GM12878 (cell line): ENCODE results near the gene HPSE. TPM values are rescaled to one million over a fixed set of nuclear protein-coding genes. Genes with fewer than 3 reads are reported as not detected.

Experiments used
- ATAC-seq: fragments of 200-7000 bp; cut with Tn5 transposase; 3 replicates; pipeline ENCODE4 v1.9.1; 2020; ENCODE audit warnings: mild to moderate bottlenecking, moderate library complexity
- BruUV-seq: library from RNA; stranded (reverse); fragments of 400-500 nt; replicated peaks from 2 replicates; lab custom pipeline; 2021; lab: Mats Ljungman, UMichigan
- CTCF ChIA-PET: fragments of 300-600 bp; sonication (Branson Sonifier 250); formaldehyde crosslinking; extraction: SDS; loops from one replicate; lab custom pipeline; 2021; ENCODE audit warnings: inconsistent platforms; lab: Yijun Ruan, JAX
- POLR2A ChIA-PET: fragments of 350-600 bp; formaldehyde crosslinking; extraction: SDS; loops from one replicate; lab custom pipeline; 2021; ENCODE audit warnings: inconsistent platforms; lab: Charles Lee
- RAD21 ChIA-PET: fragments of 300-600 bp; sonication (Branson Sonifier 250); formaldehyde crosslinking; loops from one replicate; lab custom pipeline; 2023; ENCODE audit warnings: antibody characterized with exemption; ENCODE audit not compliant: unreplicated experiment; lab: Charles Lee
- SMC1A ChIA-PET: fragments of 300-600 bp; sonication (Branson Sonifier 250); formaldehyde crosslinking; loops from one replicate; lab custom pipeline; 2023; ENCODE audit not compliant: unreplicated experiment, uncharacterized antibody; lab: Charles Lee
- DNase-seq: peaks from one replicate; pipeline ENCODE4 v3.0.0-alpha.2; 2011; ENCODE audit warnings: low read depth, low spot score
- FAIRE-seq: peaks from 3 replicates; lab custom pipeline; 2011; peaks lifted over from hg19 to GRCh38; lab: Jason Lieb, UNC
- H2AFZ ChIP-seq: 2 replicates; pipeline ENCODE4 v1.6.0; 2011; ENCODE audit warnings: low read depth, low read length, control low read depth; ENCODE audit not compliant: control insufficient read depth
- H3K27ac ChIP-seq: 2 replicates; pipeline ENCODE4 v1.5.1; 2011; ENCODE audit warnings: control low read depth; ENCODE audit not compliant: control insufficient read depth, insufficient read depth
- H3K27me3 ChIP-seq, 2 experiments: replicated peaks in 1 of 2; 2 replicates each; pipeline versions ENCODE4 v1.6.0 to v1.6.1; 2011; ENCODE audit warnings: low read length in 1 of 2; ENCODE audit not compliant: control insufficient read depth in 2 of 2, insufficient read depth in 2 of 2
- H3K36me3 ChIP-seq, 2 experiments: 2 replicates each; pipeline ENCODE4 v1.5.1; 2011; ENCODE audit warnings: low read length in 1 of 2; ENCODE audit not compliant: control insufficient read depth in 2 of 2, insufficient read depth in 2 of 2
- H3K4me1 ChIP-seq: 2 replicates; pipeline ENCODE4 v1.6.1; 2011; ENCODE audit warnings: mild to moderate bottlenecking, low read length, moderate library complexity, mixed read lengths; ENCODE audit not compliant: control insufficient read depth, insufficient read depth
- H3K4me2 ChIP-seq: 2 replicates; pipeline ENCODE4 v1.6.0; 2011; ENCODE audit warnings: control low read depth; ENCODE audit not compliant: control insufficient read depth, insufficient read depth
- H3K4me3 ChIP-seq: fragments of 200-600 bp; sonication (generic); 2 replicates; pipeline ENCODE4 v1.5.1; 2016
- H3K79me2 ChIP-seq: 2 replicates; pipeline ENCODE4 v1.6.0; 2011; ENCODE audit warnings: low read length; ENCODE audit not compliant: control insufficient read depth, insufficient read depth
- H3K9ac ChIP-seq: 2 replicates; pipeline ENCODE4 v1.8.0; 2011; ENCODE audit warnings: low read length, control low read depth, mixed read lengths; ENCODE audit not compliant: control insufficient read depth, insufficient read depth
- H3K9me3 ChIP-seq: replicated peaks from 3 replicates; pipeline ENCODE4 v1.5.1; 2011; ENCODE audit warnings: mild to moderate bottlenecking, low read length; ENCODE audit not compliant: control insufficient read depth, insufficient read depth
- H4K20me1 ChIP-seq: 2 replicates; pipeline ENCODE4 v1.6.0; 2011; ENCODE audit not compliant: control insufficient read depth, insufficient read depth
- CREM ChIP-seq: IDR thresholded peaks from 2 replicates; pipeline ENCODE4 v1.6.1; 2014; ENCODE audit warnings: antibody characterized with exemption, low read depth
- ZBTB11 ChIP-seq: fragments of 450-650 bp; formaldehyde crosslinking; IDR thresholded peaks from 2 replicates; pipeline ENCODE4 v1.5.0; 2022; ENCODE audit warnings: mild to moderate bottlenecking, missing genetic modification characterization
- WGBS: methylation state at CpG from one replicate; pipeline ENCODE4 v1.1.6; 2016; ENCODE audit warnings: low lambda C conversion rate; ENCODE audit not compliant: insufficient replicate concordance, insufficient coverage; ENCODE audit errors: missing lambda C conversion rate; 5-methylcytosine and 5-hydroxymethylcytosine counted together
- in situ Hi-C: fragments of 300-500 bp; cut with MboI; formaldehyde crosslinking; loops from 9 replicates; pipeline ENCODE4 v1.14.3; 2018; ENCODE audit warnings: mixed read lengths
- intact Hi-C: fragments of 100-400 bp; cut with micrococcal nuclease; formaldehyde crosslinking; loops from one replicate; pipeline ENCODE4 v1.14.2; 2022; ENCODE audit not compliant: unreplicated experiment
- polyA plus RNA-seq, 11 experiments: library from polyadenylated mRNA; depleted of rRNA in 4 of 11; unstranded in 6 of 11; stranded (reverse) in 5 of 11; fragments of >200 nt; fragmentation: Nextera tagmentation in 4 of 11; fragmentation: Illumina TruSeq in 1 of 11; extraction: Ambion mirVana in 4 of 11; extraction: Trizol in 1 of 11; gene quantifications; 1 replicate in 1 of 11; 2 replicates in 10 of 11; pipeline versions ENCODE4 v1.2.1 to v1.2.3, GENCODE V29; 2011 to 2016; ENCODE audit warnings: inconsistent platforms in 2 of 11, missing spikeins in 2 of 11, low read depth in 1 of 11
- total RNA-seq, 4 experiments: library from RNA; depleted of rRNA in 3 of 4; stranded (reverse); fragments of >200 nt in 3 of 4; fragmentation: Illumina TruSeq in 1 of 4; extraction: Trizol in 1 of 4; gene quantifications; 2 replicates each; pipeline versions ENCODE4 v1.2.1 to v1.2.3, GENCODE V29; 2013 to 2021

The HPSE gene
- total and polyA plus RNA-seq, 10 of the 15 experiments (the other 5 are each of a cell fraction or from before 2014, with no cell fraction given) = 0.16 to 0.89 (median 0.58) TPM

GRCh38 chr4:83263106-83263505 lies 71.5 kb downstream of the HPSE start:
- WGBS = 71% methylated on average over 1 of the region's 1 CpG
- Histone ChIP-seq H3K4me2 (no peak overlapping the region), H4K20me1 (no peaks in the 10 kb centered on the region), H3K4me1 (peaks cover 28% of the 10 kb centered on the region), H3K27me3 (no peaks in the 10 kb centered on the region), H3K9ac (no peak overlapping the region), H3K79me2 (no peaks in the 10 kb centered on the region), H3K4me3 (no peak overlapping the region), H3K9me3 (no peaks in the 10 kb centered on the region), H3K36me3 (peaks cover 2 to 5% of the 10 kb centered on the region in 2 experiments; a peak in 3 of 4 replicates), H3K27ac (no peak overlapping the region), H2AFZ (no peak overlapping the region)
- intact Hi-C loops = no loop called here
- DNase-seq (no peak), FAIRE-seq (no peak), ATAC-seq (no peak)
- BruUV-seq = no TSS peak
- POLR2A ChIA-PET = no interaction called here
- SMC1A ChIA-PET = interaction anchor here (3.7 to 6.7 kb wide), 4 partner anchors 10 to 188 kb away, joined by 23 to 85 read pairs (median 53); partner anchors contain the start of gene COQ2
- CTCF ChIA-PET = interaction anchor here (0.8 to 4.7 kb wide), 3 partner anchors 8 to 197 kb away, joined by 3 to 74 read pairs (median 54); partner anchors contain the start of gene COQ2
- in situ Hi-C loops = no loop called here
- RAD21 ChIA-PET = interaction anchor here (1.6 to 1.9 kb wide), 2 partner anchors 9 to 26 kb away, joined by 5 read pairs; no protein-coding TSS in a partner anchor
- TF ChIP-seq ZBTB11 (CRISPR knock-in tag) (no peak), CREM (no peak)
